ENCODE measurements around the gene TRIM39.
"Not testable (repeated sequence)": the region's sequence is repeated elsewhere in the genome, so short reads cannot be mapped to it uniquely, and the experiment has no call there.

Gene TRIM39

GRCh38 chr6:30364591-30364990 lies 37.9 kb downstream of the TRIM39 start:
- DNase-seq (ENCODE audit: low read depth): no peak

GRCh38 chr6:30369280-30369679 lies 42.6 kb downstream of the TRIM39 start:
- not testable (repeated sequence) for DNase-seq (ENCODE audit: low read depth)

- DNase-seq (ENCODE audit: low read depth): no peak
Measured at GRCh38 chr6:30378290-30378937, 51.7 kb downstream of the TRIM39 start.

GRCh38 chr6:30380464-30380863 lies 53.7 kb downstream of the TRIM39 start:
- DNase-seq (ENCODE audit: low read depth): no peak

- no peak for DNase-seq (ENCODE audit: low read depth)
Measured at GRCh38 chr6:30386166-30386565, 59.4 kb downstream of the TRIM39 start.

GRCh38 chr6:30391240-30391639 lies 64.5 kb downstream of the TRIM39 start:
- DNase-seq (ENCODE audit: low read depth): no peak
